ENCODE data around the gene SLC25A21.
"Not testable (repeated sequence)": the region's sequence is repeated elsewhere in the genome, so short reads cannot be mapped to it uniquely, and the experiment has no call there.

GRCh38 chr14:36699420-36699819, 473.0 kb downstream of the SLC25A21 start:
- not testable (repeated sequence) for TF ChIP-seq CTCF (conservative IDR thresholded peaks at IDR 0.05 in 1 of 2, IDR thresholded peaks at IDR 0.05 in 1 of 2; ENCODE audit: low read depth in 1 of 2, low read length in 2 of 2); EZH2 (IDR thresholded peaks at IDR 0.05; ENCODE audit: low read length, missing control alignments)
